A673 (cell line): ENCODE measurements around the gene EXOSC2. TPM values are rescaled to one million over a fixed set of nuclear protein-coding genes. Genes with fewer than 3 reads are reported as not detected.
A peak's percentile ranks its signal among the peaks of the same experiment; 100 is the strongest.

ENCODE experiments used
- BruUV-seq: library from RNA; stranded (reverse); fragments of 400-500 nt; replicated peaks from 2 replicates; lab custom pipeline; 2021; lab: Mats Ljungman, UMichigan
- CTCF ChIA-PET: fragments of 300-600 bp; sonication (Branson Sonifier 250); formaldehyde crosslinking; loops from one replicate; lab custom pipeline; 2022; ENCODE audit warnings: antibody characterized with exemption; lab: Charles Lee
- POLR2A ChIA-PET: fragments of 300-600 bp; sonication (Branson Sonifier 250); formaldehyde crosslinking; loops from one replicate; lab custom pipeline; 2022; ENCODE audit warnings: antibody characterized with exemption; ENCODE audit not compliant: low non-redundant PET; lab: Charles Lee
- DNase-seq: peaks from one replicate; pipeline ENCODE4 v3.0.0-alpha.2; 2015; ENCODE audit warnings: low spot score
- H3K27ac ChIP-seq: fragments of 200-600 bp; sonication (generic); 2 replicates; pipeline ENCODE4 v1.5.1; 2016; ENCODE audit warnings: mixed run types, low read depth, mild to moderate bottlenecking, mixed read lengths, antibody characterized with exemption, low read length; ENCODE audit not compliant: poor library complexity, severe bottlenecking
- H3K27me3 ChIP-seq: fragments of 200-600 bp; sonication (generic); replicated peaks from 2 replicates; pipeline ENCODE4 v1.6.1; 2017; ENCODE audit warnings: mixed run types, low read depth, mild to moderate bottlenecking, mixed read lengths, antibody characterized with exemption, low read length; ENCODE audit not compliant: insufficient read depth, poor library complexity
- H3K36me3 ChIP-seq: fragments of 200-600 bp; sonication (generic); 2 replicates; pipeline ENCODE4 v1.6.1; 2016; ENCODE audit warnings: mixed run types, mild to moderate bottlenecking, mixed read lengths, antibody characterized with exemption, low read length; ENCODE audit not compliant: insufficient read depth, poor library complexity, severe bottlenecking
- H3K4me1 ChIP-seq: fragments of 200-600 bp; sonication (generic); 2 replicates; pipeline ENCODE4 v1.6.1; 2017; ENCODE audit warnings: mixed run types, mild to moderate bottlenecking, mixed read lengths, antibody characterized with exemption, low read length; ENCODE audit not compliant: insufficient read depth, poor library complexity, severe bottlenecking
- H3K4me3 ChIP-seq: fragments of 200-600 bp; sonication (generic); 2 replicates; pipeline ENCODE4 v1.5.1; 2016; ENCODE audit warnings: low read depth, mixed run types, mild to moderate bottlenecking, mixed read lengths, low read length; ENCODE audit not compliant: poor library complexity, severe bottlenecking
- H3K9me3 ChIP-seq: fragments of 200-600 bp; sonication (generic); 2 replicates; pipeline ENCODE4 v1.6.1; 2016; ENCODE audit warnings: mixed run types, low read depth, mild to moderate bottlenecking, mixed read lengths, antibody characterized with exemption, low read length; ENCODE audit not compliant: poor library complexity, severe bottlenecking
- EZH2 ChIP-seq: fragments of 200-600 bp; sonication (generic); IDR thresholded peaks from 2 replicates; pipeline ENCODE4 v1.6.1; 2017; ENCODE audit warnings: borderline replicate concordance, low read depth, mild to moderate bottlenecking, mixed read lengths, antibody characterized with exemption, low read length; ENCODE audit not compliant: poor library complexity, severe bottlenecking
- intact Hi-C: fragments of 100-400 bp; cut with micrococcal nuclease; formaldehyde crosslinking; loops from one replicate; pipeline ENCODE4 v1.10.0; 2022; ENCODE audit not compliant: unreplicated experiment
- total RNA-seq: library from RNA; stranded (reverse); gene quantifications from 2 replicates; pipeline ENCODE4 v1.2.3, GENCODE V29; 2021
- TF ChIP-seq, protein P1 (sequence below): fragments of 300-800, 200-600 bp; sonication (generic); conservative IDR thresholded peaks from 2 replicates; pipeline ENCODE4 v1.5.1; 2017; ENCODE audit warnings: low read depth, mild to moderate bottlenecking, antibody characterized with exemption, low read length, moderate library complexity, mixed read lengths

The EXOSC2 gene
- total RNA-seq, 1 experiment from 2014 or later = 109 TPM

- DNase-seq = no peak
- Histone ChIP-seq H3K36me3 (peaks cover 1% of the 10 kb centered on the region), H3K9me3 (no peaks in the 10 kb centered on the region), H3K4me3 (no peak overlapping the region), H3K4me1 (no peaks in the 10 kb centered on the region), H3K27me3 (no peaks in the 10 kb centered on the region), H3K27ac (no peak overlapping the region)
- intact Hi-C loops = loop anchor here (5.0 kb wide), 1 partner anchor 136 kb away; no protein-coding TSS in a partner anchor
- no TSS peak for BruUV-seq
- ChIA-PET CTCF (interaction anchor here (0.6 to 1.3 kb wide), 2 partner anchors 10 to 287 kb away, joined by 4 to 8 read pairs; no protein-coding TSS in a partner anchor), POLR2A (no interaction called here)
- TF ChIP-seq, protein P1, sequence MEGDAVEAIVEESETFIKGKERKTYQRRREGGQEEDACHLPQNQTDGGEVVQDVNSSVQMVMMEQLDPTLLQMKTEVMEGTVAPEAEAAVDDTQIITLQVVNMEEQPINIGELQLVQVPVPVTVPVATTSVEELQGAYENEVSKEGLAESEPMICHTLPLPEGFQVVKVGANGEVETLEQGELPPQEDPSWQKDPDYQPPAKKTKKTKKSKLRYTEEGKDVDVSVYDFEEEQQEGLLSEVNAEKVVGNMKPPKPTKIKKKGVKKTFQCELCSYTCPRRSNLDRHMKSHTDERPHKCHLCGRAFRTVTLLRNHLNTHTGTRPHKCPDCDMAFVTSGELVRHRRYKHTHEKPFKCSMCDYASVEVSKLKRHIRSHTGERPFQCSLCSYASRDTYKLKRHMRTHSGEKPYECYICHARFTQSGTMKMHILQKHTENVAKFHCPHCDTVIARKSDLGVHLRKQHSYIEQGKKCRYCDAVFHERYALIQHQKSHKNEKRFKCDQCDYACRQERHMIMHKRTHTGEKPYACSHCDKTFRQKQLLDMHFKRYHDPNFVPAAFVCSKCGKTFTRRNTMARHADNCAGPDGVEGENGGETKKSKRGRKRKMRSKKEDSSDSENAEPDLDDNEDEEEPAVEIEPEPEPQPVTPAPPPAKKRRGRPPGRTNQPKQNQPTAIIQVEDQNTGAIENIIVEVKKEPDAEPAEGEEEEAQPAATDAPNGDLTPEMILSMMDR = no peak
- no peak for TF ChIP-seq EZH2
These were observed 17.9 kb downstream of the EXOSC2 start for GRCh38 chr9:130711469-130711868.

GRCh38 chr9:130712564-130713285 is 19.1 kb downstream of the EXOSC2 start:
- H3K4me1 ChIP-seq = no peaks in the 10 kb centered on the region
- ChIA-PET CTCF (no interaction called here), POLR2A (no interaction called here)
- H3K4me3 ChIP-seq = peak overlapping the region; percentile 97
- no peaks in the 10 kb centered on the region for H3K27me3 ChIP-seq
- TF ChIP-seq EZH2 = no peak
- TF ChIP-seq, protein P1 = no peak
- no peaks in the 10 kb centered on the region for H3K9me3 ChIP-seq
- intact Hi-C loops = loop anchor here (5.0 kb wide), 1 partner anchor 135 kb away; no protein-coding TSS in a partner anchor
- no peaks in the 10 kb centered on the region for H3K36me3 ChIP-seq
- peak overlapping the region; percentile 98 for H3K27ac ChIP-seq
- no TSS peak for BruUV-seq
- DNase-seq = peak; percentile 99

DNA sequence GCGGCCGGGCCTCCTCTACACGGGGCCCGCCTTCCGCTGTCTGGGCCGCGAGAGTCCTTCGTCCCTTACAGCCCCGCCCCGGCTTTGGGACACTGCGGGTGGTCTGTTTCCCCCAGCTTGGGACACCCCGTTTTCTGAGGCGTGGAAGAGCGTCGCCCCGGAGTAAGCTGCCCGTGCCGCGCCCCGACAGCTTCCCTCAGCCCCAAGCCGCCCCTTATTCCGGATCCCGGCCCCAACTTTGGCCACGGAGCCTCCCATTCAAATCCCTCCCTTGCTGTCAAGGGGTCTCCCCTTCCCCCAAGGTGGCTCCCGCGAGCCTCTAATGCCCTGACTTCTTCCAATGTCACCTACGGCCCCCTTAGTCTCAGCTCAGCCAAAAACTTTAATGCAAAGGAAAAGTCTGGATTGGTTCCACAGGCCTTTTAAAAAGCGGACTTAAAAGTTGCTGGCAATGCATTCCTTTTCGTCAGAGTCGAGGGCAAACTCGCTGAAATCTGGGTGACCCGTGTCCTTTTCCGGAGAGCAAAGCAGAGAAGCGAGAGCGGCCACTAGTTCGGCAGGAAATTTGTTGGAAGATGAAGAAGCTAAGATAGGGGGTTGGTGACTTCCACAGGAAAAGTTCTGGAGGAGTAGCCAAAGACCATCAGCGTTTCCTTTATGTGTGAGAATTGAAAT is 19.8 kb downstream of the EXOSC2 start:
- BruUV-seq = no TSS peak
- TF ChIP-seq EZH2 = no peak
- TF ChIP-seq, protein P1 = no peak
- CTCF ChIA-PET = interaction anchor here (0.5 kb wide), 1 partner anchor 24 kb away, joined by 5 read pairs; no protein-coding TSS in a partner anchor
- intact Hi-C loops = loop anchor here (5.0 kb wide), 1 partner anchor 134 kb away; no protein-coding TSS in a partner anchor
- H3K36me3 ChIP-seq = no peaks in the 10 kb centered on the region
- no peaks in the 10 kb centered on the region for H3K9me3 ChIP-seq
- H3K27me3 ChIP-seq = no peaks in the 10 kb centered on the region
- no peaks in the 10 kb centered on the region for H3K4me1 ChIP-seq
- POLR2A ChIA-PET = no interaction called here
- H3K4me3 ChIP-seq = peak overlapping the region; percentile 97
- peak overlapping the region; percentile 98 for H3K27ac ChIP-seq
- DNase-seq = peak; percentile 35
